H1 (cell line): Measurements from ENCODE around the gene ZSCAN22.

ENCODE experiments used
- CTCF ChIP-seq, 3 experiments: IDR thresholded peaks; 1 replicate in 2 of 3; 2 replicates in 1 of 3; pipeline versions ENCODE4 v1.5.1 to v1.6.1; 2011; ENCODE audit warnings: low read length in 3 of 3, mild to moderate bottlenecking in 3 of 3, inconsistent platforms in 2 of 3, low read depth in 1 of 3, moderate library complexity in 1 of 3; ENCODE audit not compliant: insufficient read depth in 1 of 3; ENCODE audit errors: control extremely low read depth in 1 of 3
- POLR2A ChIP-seq, 2 experiments: IDR thresholded peaks; 1 replicate in 1 of 2; 2 replicates in 1 of 2; pipeline ENCODE4 v1.6.1; 2011; ENCODE audit warnings: low read depth in 2 of 2, low read length in 2 of 2, mild to moderate bottlenecking in 2 of 2; ENCODE audit errors: control extremely low read depth in 1 of 2
- RAD21 ChIP-seq, 2 experiments: IDR thresholded peaks in 1 of 2; conservative IDR thresholded peaks in 1 of 2; 2 replicates each; pipeline ENCODE4 v1.6.1; 2011; ENCODE audit warnings: low read depth in 2 of 2, low read length in 2 of 2, improper control_type of control experiment in 1 of 2, inconsistent platforms in 1 of 2, mild to moderate bottlenecking in 1 of 2, moderate library complexity in 1 of 2

GRCh38 chr19:58382997-58383603, 56.3 kb downstream of the ZSCAN22 start:
- TF ChIP-seq POLR2A (IDR thresholded peaks at IDR 0.05; ENCODE audit: control extremely low read depth in 1 of 2, low read depth in 2 of 2, low read length in 2 of 2) (no peak), RAD21 (IDR thresholded peaks at IDR 0.05 in 1 of 2, conservative IDR thresholded peaks at IDR 0.05 in 1 of 2; ENCODE audit: low read depth in 2 of 2, low read length in 2 of 2) (no peak), CTCF (IDR thresholded peaks at IDR 0.05; ENCODE audit: control extremely low read depth in 1 of 3, insufficient read depth in 1 of 3, low read depth in 1 of 3, low read length in 3 of 3) (no peak)
